Activated CD4-positive, CD25-positive, alpha-beta regulatory T cell treated with anti-CD3 and anti-CD28 coated beads, Interleukin-2, amount 50 U/mL, for 16 hours (primary cell): ENCODE data around the gene UNC5B.
"Not testable (repeated sequence)": the region's sequence is repeated elsewhere in the genome, so short reads cannot be mapped to it uniquely, and the experiment has no call there.

Experiments used
- DNase-seq: peaks from one replicate; pipeline ENCODE4 v3.0.0-alpha.2; 2020; ENCODE audit warnings: low read depth, low spot score

Gene UNC5B

DNA sequence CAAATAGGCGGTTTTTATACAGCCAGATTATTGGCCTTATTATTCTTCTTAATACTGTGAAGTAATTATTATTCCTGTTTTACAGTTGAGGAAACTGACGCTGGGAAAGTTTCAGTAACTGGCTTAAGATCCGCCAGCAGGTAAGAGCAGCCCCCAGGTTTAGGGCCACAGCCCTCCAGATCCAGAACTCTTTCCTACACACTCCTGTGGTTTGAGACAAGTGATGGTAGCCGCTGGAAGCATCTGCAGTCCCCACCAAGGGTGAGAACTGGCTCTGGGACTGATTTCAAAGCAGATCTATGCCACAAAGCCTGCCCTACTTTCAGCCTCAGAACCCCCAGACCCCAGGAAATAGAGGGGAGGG, 3.0 kb upstream of the UNC5B start:
- DNase-seq: no peak

DNA sequence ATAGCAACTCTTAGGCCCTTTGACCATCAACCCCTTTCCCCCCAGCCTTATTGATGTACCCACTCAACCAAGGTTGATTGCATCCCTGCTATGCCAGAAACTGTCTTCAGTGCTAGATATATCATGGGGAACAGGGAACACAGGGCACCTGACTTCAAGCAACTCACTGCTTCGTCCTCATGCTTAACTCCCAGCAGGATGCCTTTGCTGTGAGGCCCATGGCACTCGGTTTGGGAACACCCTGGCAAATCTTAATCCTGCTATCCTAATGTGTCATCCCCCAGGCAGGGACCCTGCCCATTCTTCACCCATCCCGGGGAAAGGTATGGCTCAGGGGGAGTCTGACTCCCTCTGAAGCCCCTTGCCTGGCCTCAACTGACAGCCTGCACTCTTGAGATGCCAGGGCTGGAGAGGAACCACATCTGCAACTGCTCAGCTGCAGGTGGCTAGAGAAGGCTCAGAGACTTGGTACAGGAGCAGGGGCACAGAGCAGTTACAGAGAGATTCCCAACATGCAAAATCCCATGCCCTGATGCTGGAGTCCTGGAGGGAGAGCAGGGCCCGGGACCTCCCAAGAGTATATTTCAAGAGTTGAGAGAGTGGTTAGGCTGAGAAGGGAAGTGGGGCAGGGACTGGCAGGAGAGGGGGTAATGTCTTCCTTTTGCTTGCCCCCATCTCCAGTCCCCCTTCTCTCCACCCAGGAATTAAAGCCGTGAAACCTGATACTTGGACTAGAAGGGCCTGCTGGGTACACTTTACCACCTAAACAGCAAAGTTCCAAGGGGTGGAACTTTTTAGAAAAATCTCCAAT, 2.4 kb upstream of the UNC5B start:
- no peak for DNase-seq

DNA sequence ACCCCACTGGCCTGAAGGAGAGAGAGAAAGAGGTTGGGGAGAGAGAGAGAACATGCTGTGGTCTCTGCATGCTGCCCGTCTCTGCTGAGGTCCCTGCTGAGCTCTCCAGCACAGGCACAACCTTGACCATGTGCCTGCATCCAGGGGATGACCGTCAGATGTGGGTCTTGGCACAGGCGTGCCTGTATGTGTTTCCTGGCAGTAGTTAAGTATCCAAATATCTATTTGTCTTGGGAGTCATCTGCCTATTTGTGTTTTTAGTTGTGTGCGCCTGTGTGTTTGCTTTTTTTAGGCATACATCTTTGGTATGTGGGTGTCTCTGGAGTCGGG, 1.9 kb upstream of the UNC5B start:
- no peak for DNase-seq

DNA sequence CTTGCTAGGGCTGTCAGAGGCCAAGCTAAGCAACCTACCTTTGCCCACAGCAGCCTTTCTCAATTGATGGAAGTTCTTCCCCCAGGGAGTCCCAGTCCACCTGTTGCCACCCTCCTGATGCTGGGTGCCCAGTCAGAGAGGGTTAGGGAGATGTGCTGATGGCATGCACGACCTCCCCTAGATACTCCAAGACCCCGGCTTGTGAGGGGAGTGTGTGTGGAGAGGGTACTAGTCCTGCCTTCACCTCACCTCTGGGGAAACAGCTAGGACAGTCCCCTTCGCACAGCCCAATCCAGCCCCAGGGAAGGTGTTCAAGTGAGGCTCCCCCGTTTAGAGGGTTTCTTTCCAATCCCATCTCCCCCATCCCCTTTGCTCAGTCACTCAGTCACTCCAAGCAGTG, 1.3 kb upstream of the UNC5B start:
- no peak for DNase-seq

DNA sequence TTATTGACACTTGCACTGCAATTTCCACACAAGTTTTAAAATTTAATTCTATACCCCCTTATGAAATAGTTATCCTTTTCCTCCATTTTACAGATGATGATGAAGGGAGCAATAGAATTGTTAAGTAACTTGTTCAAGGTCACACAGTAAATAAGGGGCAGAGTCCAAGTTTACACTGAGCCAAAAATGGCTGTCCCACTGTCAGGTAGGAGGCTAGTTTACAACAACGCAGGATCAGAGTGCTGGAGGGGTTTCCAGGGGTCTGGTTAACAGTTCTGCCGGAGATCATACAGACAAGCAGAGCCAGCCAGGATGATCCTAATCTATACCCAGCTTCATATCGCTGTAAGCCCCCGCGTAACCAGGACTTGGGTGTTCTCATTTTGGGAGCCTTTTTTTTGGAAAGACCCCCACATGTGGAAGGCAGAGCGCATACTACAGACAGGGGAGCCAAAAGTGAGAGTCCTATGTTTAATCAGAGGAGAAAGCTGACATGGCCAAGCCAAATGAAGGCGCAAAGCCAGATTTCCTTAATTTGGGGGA, 524 bp upstream of the UNC5B start:
- DNase-seq: no peak

DNA sequence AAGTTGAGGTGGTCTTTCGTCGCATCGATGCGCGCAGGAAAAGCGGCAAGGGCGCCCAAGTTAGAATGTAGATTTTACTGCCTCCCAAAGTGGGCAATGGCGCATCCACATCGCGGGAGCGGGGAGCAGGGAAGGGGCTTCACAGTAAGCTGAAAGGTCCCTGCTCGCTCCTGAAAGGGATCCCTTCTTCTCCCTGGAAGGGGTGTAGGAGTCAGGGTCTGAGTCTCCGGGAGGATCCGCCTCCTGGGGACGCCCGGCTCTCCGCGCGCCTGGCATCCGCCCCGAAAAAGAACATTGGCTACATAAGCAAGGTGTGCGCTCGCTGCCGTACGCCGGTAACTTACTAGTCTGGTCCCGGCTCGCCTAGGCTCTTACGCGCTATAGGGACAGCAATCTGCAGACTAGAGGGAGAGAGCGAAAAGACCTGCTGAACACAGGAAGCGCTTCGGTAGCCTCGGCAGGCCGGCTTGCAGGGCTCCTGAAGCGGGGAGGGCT, 804 bp downstream of the UNC5B start:
- DNase-seq: no peak

DNA sequence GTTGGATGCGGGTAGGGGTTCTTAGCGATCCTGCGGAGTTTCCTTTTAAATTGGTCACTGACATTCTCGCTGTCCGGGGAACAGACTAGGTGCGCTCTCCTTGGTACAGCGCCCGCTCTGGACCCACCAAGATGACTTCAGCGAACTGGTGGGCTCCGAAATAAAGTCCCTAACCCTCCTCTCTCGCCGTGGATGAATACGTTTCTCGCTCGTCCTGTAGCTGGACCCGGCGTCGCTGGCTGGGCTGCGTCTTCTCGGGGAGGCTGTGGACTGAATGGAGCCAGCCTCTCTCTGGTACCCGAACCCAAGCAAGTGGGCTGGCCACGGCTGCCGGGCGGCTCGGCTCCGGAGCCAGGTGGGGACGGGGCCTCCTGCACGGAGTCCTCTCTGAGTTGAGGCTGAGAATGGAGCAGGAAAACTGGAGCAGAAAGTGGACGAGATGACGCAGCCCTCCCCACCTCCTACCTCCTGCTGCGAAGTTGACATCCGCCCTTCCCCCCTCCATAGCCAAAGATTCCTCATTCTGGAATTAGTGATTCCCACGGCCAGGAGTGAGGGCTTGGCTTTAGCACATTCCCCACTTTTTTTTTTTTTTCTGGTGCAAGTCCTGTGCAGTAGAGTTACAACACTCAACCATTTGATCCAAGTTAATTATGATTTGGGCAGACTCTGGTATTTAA, 1.5 kb downstream of the UNC5B start:
- no peak for DNase-seq

DNA sequence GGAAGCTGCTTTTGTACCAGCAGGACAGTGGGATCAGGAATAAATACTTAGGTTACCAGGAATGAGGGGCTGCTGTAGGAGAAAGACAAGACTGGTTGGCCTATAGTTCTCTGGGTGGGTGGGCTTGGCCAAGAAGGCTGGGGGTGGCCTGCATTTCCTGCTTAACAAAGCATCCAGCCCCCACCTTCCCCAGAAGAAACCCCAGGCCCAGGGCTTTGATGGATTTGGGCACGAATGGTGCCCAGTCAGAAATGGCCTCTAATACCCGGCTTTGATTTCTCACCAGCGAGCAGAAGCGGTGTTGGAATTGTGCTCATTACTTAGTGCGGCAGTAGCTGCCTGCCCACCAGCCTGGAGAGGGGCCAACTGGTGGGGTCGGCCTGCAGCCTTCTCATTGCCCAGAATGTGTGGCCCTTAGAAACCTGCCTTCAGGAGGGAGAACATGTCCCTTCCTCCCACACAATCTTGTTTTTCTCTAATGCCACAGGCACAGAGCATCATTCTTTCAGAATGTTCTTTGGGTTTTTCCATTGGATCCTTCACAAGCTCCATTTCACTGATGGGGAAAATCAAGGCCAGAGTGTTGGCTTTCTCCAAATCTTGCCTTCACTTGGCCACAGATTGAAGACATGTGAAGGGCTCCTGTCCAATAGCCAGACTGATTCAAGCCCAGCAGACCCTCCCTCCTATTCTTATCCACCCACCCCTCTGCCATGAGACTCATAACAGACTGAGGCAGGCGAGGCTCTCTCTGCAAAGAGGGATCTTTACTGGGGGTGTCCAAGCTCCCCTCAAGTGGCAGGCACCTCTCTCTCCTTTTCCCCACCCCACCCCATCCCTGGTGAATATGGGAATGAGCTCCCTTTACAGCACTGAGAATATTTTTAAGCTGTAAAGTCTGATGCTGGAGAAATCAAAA, 2.5 kb downstream of the UNC5B start:
- no peak for DNase-seq

DNA sequence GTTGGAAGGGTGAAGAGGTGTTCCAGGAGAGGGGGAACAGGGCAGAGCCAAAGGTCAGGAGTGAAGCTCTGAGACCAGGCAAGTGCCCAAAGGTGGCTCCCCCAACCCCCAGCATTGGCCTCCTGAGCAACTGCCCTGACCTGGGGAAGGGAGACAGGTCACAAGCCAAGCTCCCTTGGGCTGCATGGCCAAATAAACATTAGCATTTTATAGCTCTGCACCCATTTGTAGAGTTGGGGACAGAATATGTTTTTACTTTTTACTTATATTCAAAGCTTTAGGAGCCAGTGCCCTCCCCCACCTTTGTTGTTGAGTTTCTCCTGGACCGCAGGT, 4.0 kb downstream of the UNC5B start:
- no peak for DNase-seq

DNA sequence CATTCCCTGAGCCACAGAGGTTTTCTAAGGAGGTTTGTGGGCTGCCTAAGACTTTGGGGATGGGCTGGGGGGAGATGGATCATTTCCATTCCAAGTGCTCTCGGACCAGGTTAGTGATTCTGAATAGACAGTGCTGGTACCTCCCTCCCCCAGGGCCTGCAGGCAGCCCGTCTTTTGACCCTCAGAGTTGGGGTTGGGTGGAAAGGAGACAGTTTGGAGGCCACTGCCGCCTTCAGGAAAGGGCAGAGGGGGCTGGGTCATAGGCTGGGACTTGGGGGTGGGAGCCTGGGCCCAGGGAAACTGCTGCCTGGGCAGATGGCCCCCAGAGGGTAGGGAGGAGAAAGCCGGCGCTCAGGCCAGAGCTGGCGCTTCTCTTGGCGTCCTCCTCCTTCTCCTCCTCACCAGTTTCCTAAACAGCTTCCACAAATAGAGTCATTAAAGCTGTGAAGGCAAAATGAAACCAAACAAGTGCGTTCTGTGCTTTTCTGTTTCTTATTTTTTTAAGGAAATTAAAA, 4.4 kb downstream of the UNC5B start:
- no peak for DNase-seq

DNA sequence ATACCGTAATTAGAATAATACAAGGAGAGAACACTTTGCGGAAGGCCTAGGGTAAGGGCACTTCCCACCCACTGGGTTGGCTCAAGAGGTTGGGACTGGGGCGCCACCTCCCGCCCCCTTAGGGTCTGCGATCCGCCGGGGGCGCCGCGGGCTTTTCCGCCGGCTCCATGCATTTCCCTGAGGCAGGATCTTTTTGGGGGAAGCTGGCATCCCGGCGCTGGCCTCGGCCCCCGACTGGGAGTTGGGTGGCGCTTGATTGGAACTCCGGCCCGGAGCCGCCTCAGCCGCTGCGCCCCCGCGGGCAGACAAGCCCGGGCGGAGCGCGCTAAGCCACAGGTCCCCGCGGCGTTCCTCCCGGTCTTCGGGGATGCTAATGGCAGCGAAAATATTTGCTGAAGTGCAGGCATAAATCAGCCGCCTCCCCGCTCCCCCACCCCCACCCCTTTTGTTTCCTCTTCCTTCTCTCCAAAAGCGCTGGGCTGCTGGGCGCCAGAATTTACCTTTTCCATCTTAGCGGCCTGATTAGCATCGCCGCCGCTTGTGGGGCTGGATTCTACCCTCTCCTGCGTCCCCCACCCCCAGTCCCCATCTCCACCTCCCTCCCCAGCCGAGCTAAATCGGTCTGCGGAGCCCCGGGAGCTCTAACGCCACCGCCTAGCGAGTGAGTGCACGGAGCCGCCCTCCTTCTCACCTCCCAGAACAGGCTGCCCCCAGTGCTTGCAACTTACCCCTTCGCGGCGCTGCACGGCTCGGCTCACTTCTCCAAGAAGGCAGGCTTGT, 5.1 kb downstream of the UNC5B start:
- no peak for DNase-seq

DNA sequence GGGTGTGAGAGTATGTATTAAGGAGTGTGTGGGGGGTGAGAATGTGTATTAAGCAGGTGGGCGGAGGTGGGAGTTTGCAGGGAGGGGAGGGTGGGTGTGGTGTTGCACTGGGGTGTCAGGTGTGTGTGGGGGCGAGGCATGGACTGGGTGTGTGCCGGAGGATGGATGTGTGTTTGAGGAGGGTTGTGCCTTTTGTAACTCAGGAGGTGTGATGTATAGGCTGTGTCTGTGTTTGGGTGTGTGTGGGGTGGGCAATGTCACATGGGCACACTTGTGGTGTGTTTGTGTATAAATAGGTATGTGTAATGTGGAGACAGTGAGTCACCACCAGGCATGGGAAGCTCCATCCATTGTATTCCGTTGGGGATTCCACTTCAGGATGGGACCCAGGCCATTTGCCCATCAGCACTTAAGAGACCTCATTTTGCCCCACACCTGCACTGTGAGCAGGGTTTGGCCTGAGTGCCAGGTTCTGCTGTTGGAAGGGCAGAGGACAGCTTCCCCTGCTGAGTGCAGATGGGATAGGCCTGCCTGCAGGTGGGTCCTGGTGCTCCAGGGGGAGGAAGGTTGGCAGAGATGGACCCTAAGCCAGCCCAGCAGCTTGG, 5.8 kb downstream of the UNC5B start:
- no peak for DNase-seq

DNA sequence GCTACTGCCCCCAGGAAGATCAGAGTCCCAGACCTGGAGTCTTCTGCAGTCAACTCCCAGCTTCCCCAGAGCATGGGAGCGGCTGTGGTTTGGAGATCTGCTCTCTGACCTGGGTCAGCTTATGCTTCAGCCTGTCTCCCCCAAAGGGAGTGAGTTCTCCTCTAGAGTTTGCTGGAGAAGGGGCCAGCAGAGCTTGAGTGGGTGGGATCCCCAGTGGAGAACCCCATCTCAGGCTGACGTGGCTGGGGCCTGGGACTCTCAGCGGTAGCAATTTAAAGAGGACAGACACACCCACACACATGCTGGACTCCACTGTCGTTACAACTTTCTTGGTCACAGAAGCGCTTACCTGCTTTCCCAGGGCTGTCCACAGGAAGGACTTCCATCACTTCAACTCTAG, 6.3 kb downstream of the UNC5B start:
- DNase-seq: no peak

DNA sequence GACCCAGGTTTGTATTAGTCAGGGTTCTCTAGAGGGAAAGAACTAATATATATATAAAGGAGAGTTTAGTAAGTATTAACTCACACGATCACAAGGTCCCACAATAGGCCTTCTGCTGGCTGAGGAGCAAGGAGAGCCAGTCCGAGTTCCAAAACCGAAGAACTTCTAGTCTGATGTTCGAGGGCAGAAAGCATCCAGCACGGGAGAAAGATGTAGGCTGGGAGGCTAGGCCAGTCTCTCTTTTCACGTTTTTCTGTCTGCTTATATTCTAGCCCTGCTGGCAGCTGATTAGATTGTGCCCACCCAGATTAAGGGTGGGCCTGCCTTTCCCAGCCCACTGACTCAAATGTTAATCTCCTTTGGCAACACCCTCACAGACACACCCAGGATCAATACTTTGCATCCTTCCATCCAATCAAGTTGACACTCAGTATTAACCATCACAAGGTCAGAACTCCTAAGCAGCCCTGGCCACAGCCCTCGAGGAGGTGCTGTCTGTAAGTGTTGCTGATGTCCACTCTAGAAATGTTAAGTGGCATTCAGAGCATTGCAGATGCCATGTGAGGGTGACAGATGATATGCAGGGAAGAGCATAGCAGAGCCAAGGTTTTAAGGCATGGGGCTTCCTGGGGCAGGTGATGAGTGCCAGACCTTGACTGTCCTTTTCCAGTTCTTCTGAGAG, 7.0 kb downstream of the UNC5B start:
- not testable (repeated sequence) for DNase-seq

DNA sequence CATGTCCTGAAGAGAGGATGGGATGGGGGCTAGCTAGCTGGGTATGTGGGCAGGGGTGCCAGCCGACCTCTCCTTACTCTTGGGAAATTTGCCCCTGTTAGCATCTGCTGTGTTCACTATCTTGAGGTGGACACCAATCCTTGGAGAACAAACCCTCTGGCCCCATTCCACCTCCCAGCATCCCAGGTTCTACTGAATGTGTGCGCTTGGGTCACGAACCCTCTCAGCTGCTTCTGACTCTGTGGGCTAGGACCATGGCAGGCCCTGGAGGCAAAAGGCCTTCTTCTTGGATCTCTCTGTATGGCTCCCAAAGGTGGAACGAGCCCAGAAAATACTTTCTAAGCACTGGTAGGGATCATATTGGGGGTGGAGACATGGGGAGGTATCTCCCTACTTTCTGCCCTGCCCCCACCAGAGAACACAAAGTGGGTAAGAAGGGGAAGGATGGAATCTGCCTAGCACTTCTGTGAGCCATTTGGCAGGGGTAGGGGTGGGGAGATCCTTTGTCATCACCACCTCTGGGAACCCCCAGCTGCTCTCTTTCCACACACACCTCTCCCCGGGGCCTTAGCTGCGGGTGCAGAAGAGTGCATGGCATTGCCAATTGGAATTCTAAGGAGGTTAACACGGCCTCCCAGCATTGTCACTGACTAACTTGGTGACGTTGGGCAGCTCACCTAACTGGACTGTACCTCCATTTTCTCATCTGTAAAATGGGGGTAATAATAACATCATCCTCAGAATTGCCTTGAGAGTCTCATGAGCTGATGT, 7.7 kb downstream of the UNC5B start:
- DNase-seq: no peak

DNA sequence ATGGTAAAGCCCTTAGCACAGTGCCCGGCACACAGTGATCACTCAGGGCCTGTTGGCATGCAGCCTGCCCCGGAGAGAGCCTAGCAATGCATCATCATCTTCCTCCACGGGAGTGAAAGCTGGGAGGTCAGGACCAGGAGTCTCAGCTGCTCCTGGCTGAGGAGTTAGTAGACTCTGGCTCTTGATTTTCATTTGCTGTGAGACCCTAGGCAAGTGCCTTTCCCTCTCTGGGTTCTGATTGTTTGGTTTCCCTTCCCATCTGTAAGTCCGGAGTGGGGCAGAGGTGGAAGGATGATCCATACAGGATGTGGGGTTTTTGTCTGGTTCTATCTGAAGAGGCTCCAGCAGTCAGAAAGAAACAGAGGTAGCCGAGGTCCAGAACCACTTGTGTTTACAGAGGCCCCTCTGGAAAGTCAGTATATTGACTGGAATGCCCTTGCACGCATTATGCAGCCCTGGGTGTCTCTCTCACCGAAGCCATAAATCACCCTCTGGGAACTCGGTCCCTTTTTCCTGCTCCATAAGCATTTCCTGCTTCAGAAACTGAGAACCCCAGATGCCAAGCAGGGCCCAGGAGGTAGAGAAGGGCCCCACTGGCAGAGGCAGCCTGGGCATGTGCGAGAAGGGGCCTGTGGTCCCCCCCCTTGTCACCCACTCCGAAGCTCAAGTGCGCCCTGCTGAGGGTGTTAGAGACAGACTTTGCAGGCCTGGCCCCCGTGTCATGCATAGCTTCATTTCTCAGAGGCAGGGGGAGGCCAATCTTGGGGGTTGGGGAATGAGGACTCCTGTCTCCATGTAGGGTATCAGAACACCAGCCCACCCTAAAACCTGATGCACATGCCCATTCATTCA, 8.5 kb downstream of the UNC5B start:
- DNase-seq: no peak

DNA sequence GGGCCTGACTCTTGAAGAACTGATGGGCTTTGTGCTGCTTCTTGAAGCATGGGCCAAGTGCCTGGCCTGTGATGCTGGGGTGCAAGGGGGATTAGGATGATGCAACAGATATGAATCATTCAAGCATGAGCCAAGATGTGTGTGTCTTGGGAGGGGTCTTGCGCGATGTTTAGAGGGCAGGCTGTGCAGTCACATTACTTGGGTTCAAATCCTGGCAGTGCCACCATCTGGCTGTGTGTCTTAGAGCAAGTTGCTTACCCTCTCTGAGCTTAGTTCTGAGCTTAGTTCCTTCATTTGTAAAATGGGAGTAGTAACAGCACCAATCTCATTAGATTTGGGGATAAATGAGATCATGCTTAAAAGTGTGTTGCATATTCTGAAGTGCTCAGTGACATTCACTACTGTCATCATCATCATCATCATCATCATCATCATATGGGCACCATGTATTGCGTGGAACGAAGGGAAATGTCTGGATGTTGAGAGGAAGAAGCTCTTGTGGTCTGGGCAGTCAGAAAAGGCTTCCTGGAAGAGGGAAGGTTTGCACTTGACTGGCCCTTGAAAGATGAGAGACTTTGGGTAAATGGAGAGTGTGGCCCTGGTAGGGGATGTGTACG, 9.3 kb downstream of the UNC5B start:
- DNase-seq: no peak
